C4-2B (cell line): ENCODE measurements around the gene GHRHR.

ENCODE experiments used
- CTCF ChIP-seq: fragments of 450-650 bp; conservative IDR thresholded peaks from 2 replicates; pipeline ENCODE4 v1.5.1; 2017; ENCODE audit warnings: mild to moderate bottlenecking
- ZFX ChIP-seq: fragments of 450-650 bp; IDR thresholded peaks from 2 replicates; pipeline ENCODE4 v1.6.1; 2017

GRCh38 chr7:30971440-30971839 is 7.7 kb downstream of the GHRHR start:
- TF ChIP-seq CTCF: no peak
- no peak for TF ChIP-seq ZFX
